Esophagus squamous epithelium (tissue), 4 donors: ENCODE measurements around the gene MADCAM1.

Experiments used
- CTCF ChIP-seq, 6 experiments: fragments of 450-650 bp in 4 of 6; fragments of 200-600 bp in 2 of 6; sonication (generic) in 2 of 6; IDR thresholded peaks; one replicate each; pipeline ENCODE4 v1.5.1; 2016 to 2019; ENCODE audit warnings: antibody characterized with exemption in 6 of 6, mild to moderate bottlenecking in 4 of 6, moderate library complexity in 4 of 6
- POLR2A ChIP-seq, 4 donors: fragments of 450-650 bp; IDR thresholded peaks; one replicate each; pipeline ENCODE4 v1.6.1; 2017; ENCODE audit warnings: antibody characterized with exemption in 4 of 4, mild to moderate bottlenecking in 4 of 4, moderate library complexity in 3 of 4

GRCh38 chr19:497869-498510 lies 1.7 kb downstream of the MADCAM1 start:
- TF ChIP-seq POLR2A (IDR thresholded peaks at IDR 0.05), result no peak
- TF ChIP-seq CTCF (IDR thresholded peaks at IDR 0.05), result no peak
